ENCODE measurements around the gene CELF5.

DNA sequence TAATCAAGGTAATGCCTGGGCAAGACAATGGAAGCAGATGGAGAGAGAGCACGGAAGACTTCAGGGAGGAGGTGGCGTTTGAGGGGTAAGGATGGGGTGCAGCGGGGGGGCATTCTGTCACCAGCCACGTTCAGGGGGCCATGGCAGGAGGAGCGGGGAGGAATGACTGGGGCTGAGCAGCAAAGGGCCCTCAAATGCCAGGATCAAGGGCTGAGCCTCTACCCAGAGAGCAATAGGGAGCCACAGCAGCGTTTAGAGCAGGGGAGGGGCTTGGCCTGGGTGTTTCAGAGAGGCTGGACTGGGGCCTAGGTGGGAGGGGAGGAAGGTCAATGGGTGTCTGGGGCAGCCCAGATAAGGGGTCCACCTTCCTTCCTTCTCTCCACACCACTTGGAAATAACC lies 44.3 kb downstream of the CELF5 start:
- TF ChIP-seq EZH2 (IDR thresholded peaks at IDR 0.05; ENCODE audit: insufficient read depth, poor library complexity, severe bottlenecking) (no peak), EZH2phosphoT487 (IDR thresholded peaks at IDR 0.05; ENCODE audit: insufficient read depth, low read depth) (no peak)

Measured in GM23248 (cell line).